WTC11 (cell line): ENCODE data around the gene SH2D3C. TPM values are rescaled to one million over a fixed set of nuclear protein-coding genes. Genes with fewer than 3 reads are reported as not detected.

Experiments used
- ATAC-seq: fragments of 200-7000 bp; cut with Tn5 transposase; 2 replicates; pipeline ENCODE4 v1.10.0; 2021; ENCODE audit warnings: mild to moderate bottlenecking, moderate library complexity
- CTCF ChIA-PET: fragments of 300-600 bp; sonication (Branson Sonifier 250); formaldehyde crosslinking; loops from one replicate; lab custom pipeline; 2021; ENCODE audit warnings: antibody characterized with exemption; lab: Charles Lee
- POLR2A ChIA-PET: fragments of 350-600 bp; sonication (Branson Sonifier 250); formaldehyde crosslinking; loops from one replicate; lab custom pipeline; 2021; ENCODE audit warnings: antibody characterized with exemption; lab: Charles Lee
- DNase-seq: peaks from one replicate; pipeline ENCODE4 v3.0.0; 2021; ENCODE audit warnings: low spot score
- H3K27ac Mint-ChIP-seq: 2 replicates; pipeline ENCODE4 v1.8.0; 2021; ENCODE audit warnings: mixed read lengths
- H3K27me3 Mint-ChIP-seq: 2 replicates; pipeline ENCODE4 v1.8.0; 2021; ENCODE audit warnings: low read depth, mild to moderate bottlenecking, moderate library complexity, mixed read lengths
- H3K36me3 Mint-ChIP-seq: 2 replicates; pipeline ENCODE4 v1.8.0; 2021; ENCODE audit warnings: mixed read lengths
- H3K4me1 Mint-ChIP-seq: 2 replicates; pipeline ENCODE4 v1.8.0; 2022; ENCODE audit warnings: mixed read lengths
- H3K4me3 Mint-ChIP-seq: 2 replicates; pipeline ENCODE4 v1.8.0; 2021; ENCODE audit warnings: mild to moderate bottlenecking, moderate library complexity, mixed read lengths
- H3K9me3 Mint-ChIP-seq: 2 replicates; pipeline ENCODE4 v1.8.0; 2021; ENCODE audit warnings: mixed read lengths
- CREM ChIP-seq: sonication (generic); formaldehyde crosslinking; IDR thresholded peaks from 2 replicates; pipeline ENCODE4 v1.8.1; 2022; ENCODE audit warnings: mild to moderate bottlenecking, missing genetic modification reagents, moderate library complexity
- ELF4 ChIP-seq: sonication (generic); formaldehyde crosslinking; IDR thresholded peaks from 2 replicates; pipeline ENCODE4 v1.8.1; 2022; ENCODE audit warnings: low read depth, mild to moderate bottlenecking, moderate library complexity, missing genetic modification reagents
- ESRRA ChIP-seq: sonication (generic); formaldehyde crosslinking; IDR thresholded peaks from 2 replicates; pipeline ENCODE4 v1.8.1; 2022; ENCODE audit warnings: mild to moderate bottlenecking, missing genetic modification reagents, borderline replicate concordance
- FOXJ3 ChIP-seq: sonication (generic); formaldehyde crosslinking; IDR thresholded peaks from 2 replicates; pipeline ENCODE4 v1.9.0; 2021; ENCODE audit warnings: missing genetic modification reagents, mild to moderate bottlenecking, borderline replicate concordance
- FOXP1 ChIP-seq: sonication (generic); formaldehyde crosslinking; IDR thresholded peaks from 2 replicates; pipeline ENCODE4 v1.8.0; 2022; ENCODE audit warnings: missing genetic modification reagents, mild to moderate bottlenecking, moderate library complexity, borderline replicate concordance
- GRHL2 ChIP-seq: fragments of 250-450 bp; sonication (Bioruptor Pico); IDR thresholded peaks from 2 replicates; pipeline ENCODE4 v1.8.0; 2022; ENCODE audit warnings: mild to moderate bottlenecking, moderate library complexity; ENCODE audit not compliant: insufficient replicate concordance, severe bottlenecking
- GTF2I ChIP-seq: fragments of 250-450 bp; sonication (Bioruptor Pico); conservative IDR thresholded peaks from 2 replicates; pipeline ENCODE4 v1.4.0; 2021; ENCODE audit warnings: mild to moderate bottlenecking
- HMGA2 ChIP-seq: fragments of 250-450 bp; sonication (Bioruptor Pico); IDR thresholded peaks from 2 replicates; pipeline ENCODE4 v1.4.0; 2021; ENCODE audit warnings: mild to moderate bottlenecking, moderate library complexity
- JUN ChIP-seq: sonication (generic); formaldehyde crosslinking; IDR thresholded peaks from 2 replicates; pipeline ENCODE4 v1.8.0; 2023; ENCODE audit warnings: mild to moderate bottlenecking, missing genetic modification reagents
- MXD4 ChIP-seq: fragments of 250-450 bp; sonication (Bioruptor Pico); IDR thresholded peaks from 2 replicates; pipeline ENCODE4 v1.8.0; 2021; ENCODE audit warnings: mild to moderate bottlenecking, moderate library complexity, borderline replicate concordance
- MYBL2 ChIP-seq: sonication (generic); formaldehyde crosslinking; IDR thresholded peaks from 2 replicates; pipeline ENCODE4 v1.8.1; 2023; ENCODE audit warnings: mild to moderate bottlenecking, moderate library complexity, missing genetic modification reagents
- NFYB ChIP-seq: sonication (generic); formaldehyde crosslinking; conservative IDR thresholded peaks from 2 replicates; pipeline ENCODE4 v1.8.0; 2022; ENCODE audit warnings: low read depth, missing genetic modification reagents
- OVOL2 ChIP-seq: fragments of 250-450 bp; sonication (Bioruptor Pico); IDR thresholded peaks from 2 replicates; pipeline ENCODE4 v1.9.0; 2021; ENCODE audit warnings: mild to moderate bottlenecking, borderline replicate concordance
- RORB ChIP-seq: fragments of 250-450 bp; sonication (Bioruptor Pico); IDR thresholded peaks from 2 replicates; pipeline ENCODE4 v1.9.0; 2021; ENCODE audit warnings: mild to moderate bottlenecking
- SMAD3 ChIP-seq: sonication (generic); formaldehyde crosslinking; IDR thresholded peaks from 2 replicates; pipeline ENCODE4 v1.8.0; 2022; ENCODE audit warnings: missing genetic modification reagents, mild to moderate bottlenecking, borderline replicate concordance
- SOX15 ChIP-seq: fragments of 250-450 bp; sonication (Bioruptor Pico); IDR thresholded peaks from 2 replicates; pipeline ENCODE4 v1.9.0; 2021; ENCODE audit warnings: mild to moderate bottlenecking
- SP1 ChIP-seq: sonication (generic); formaldehyde crosslinking; conservative IDR thresholded peaks from 2 replicates; pipeline ENCODE4 v1.8.1; 2022; ENCODE audit warnings: missing genetic modification reagents
- TEAD4 ChIP-seq: sonication (generic); formaldehyde crosslinking; IDR thresholded peaks from 2 replicates; pipeline ENCODE4 v1.8.0; 2022; ENCODE audit warnings: mild to moderate bottlenecking, missing genetic modification reagents
- ZNF121 ChIP-seq: sonication (generic); formaldehyde crosslinking; IDR thresholded peaks from 2 replicates; pipeline ENCODE4 v1.8.0; 2023; ENCODE audit warnings: missing genetic modification reagents
- ZNF138 ChIP-seq: sonication (generic); formaldehyde crosslinking; conservative IDR thresholded peaks from 2 replicates; pipeline ENCODE4 v1.8.1; 2022; ENCODE audit warnings: mild to moderate bottlenecking, moderate library complexity, missing genetic modification reagents
- ZNF219 ChIP-seq: sonication (generic); formaldehyde crosslinking; IDR thresholded peaks from 2 replicates; pipeline ENCODE4 v1.8.0; 2023; ENCODE audit warnings: missing genetic modification reagents, mild to moderate bottlenecking, borderline replicate concordance
- ZNF232 ChIP-seq: sonication (generic); formaldehyde crosslinking; IDR thresholded peaks from 2 replicates; pipeline ENCODE4 v1.8.0; 2022; ENCODE audit warnings: mild to moderate bottlenecking, missing genetic modification reagents
- ZNF396 ChIP-seq: fragments of 250-450 bp; sonication (Bioruptor Pico); IDR thresholded peaks from 2 replicates; pipeline ENCODE4 v1.8.0; 2021; ENCODE audit warnings: mild to moderate bottlenecking, moderate library complexity, borderline replicate concordance
- ZNF416 ChIP-seq: fragments of 250-450 bp; sonication (Bioruptor Pico); IDR thresholded peaks from 2 replicates; pipeline ENCODE4 v1.9.0; 2021; ENCODE audit warnings: mild to moderate bottlenecking, inconsistent platforms
- total RNA-seq: library from RNA; stranded (reverse); gene quantifications from 3 replicates; pipeline ENCODE4 v1.2.3, GENCODE V29; 2021
- TF ChIP-seq, protein P1 (sequence below): sonication (generic); formaldehyde crosslinking; IDR thresholded peaks from 2 replicates; pipeline ENCODE4 v1.8.0; 2022; ENCODE audit warnings: mild to moderate bottlenecking, missing genetic modification reagents
- TF ChIP-seq, protein P2 (sequence below): sonication (generic); formaldehyde crosslinking; IDR thresholded peaks from 2 replicates; pipeline ENCODE4 v1.8.1; 2022; ENCODE audit warnings: mild to moderate bottlenecking, moderate library complexity, missing genetic modification reagents
- TF ChIP-seq, protein P3 (sequence below): sonication (generic); formaldehyde crosslinking; IDR thresholded peaks from 2 replicates; pipeline ENCODE4 v1.8.0; 2022; ENCODE audit warnings: mild to moderate bottlenecking, missing genetic modification reagents
- TF ChIP-seq, protein P4 (sequence below): sonication (generic); formaldehyde crosslinking; IDR thresholded peaks from 2 replicates; pipeline ENCODE4 v1.8.0; 2022; ENCODE audit warnings: mild to moderate bottlenecking, missing genetic modification reagents
- TF ChIP-seq, protein P5 (sequence below): sonication (generic); formaldehyde crosslinking; IDR thresholded peaks from 2 replicates; pipeline ENCODE4 v1.8.0; 2023; ENCODE audit warnings: mild to moderate bottlenecking, missing genetic modification reagents
- TF ChIP-seq, protein P6 (sequence below): sonication (generic); formaldehyde crosslinking; IDR thresholded peaks from 2 replicates; pipeline ENCODE4 v1.8.1; 2022; ENCODE audit warnings: low read depth, missing genetic modification reagents, borderline replicate concordance

SH2D3C gene
- total RNA-seq, 1 experiment from 2014 or later = 5.4 TPM

DNA sequence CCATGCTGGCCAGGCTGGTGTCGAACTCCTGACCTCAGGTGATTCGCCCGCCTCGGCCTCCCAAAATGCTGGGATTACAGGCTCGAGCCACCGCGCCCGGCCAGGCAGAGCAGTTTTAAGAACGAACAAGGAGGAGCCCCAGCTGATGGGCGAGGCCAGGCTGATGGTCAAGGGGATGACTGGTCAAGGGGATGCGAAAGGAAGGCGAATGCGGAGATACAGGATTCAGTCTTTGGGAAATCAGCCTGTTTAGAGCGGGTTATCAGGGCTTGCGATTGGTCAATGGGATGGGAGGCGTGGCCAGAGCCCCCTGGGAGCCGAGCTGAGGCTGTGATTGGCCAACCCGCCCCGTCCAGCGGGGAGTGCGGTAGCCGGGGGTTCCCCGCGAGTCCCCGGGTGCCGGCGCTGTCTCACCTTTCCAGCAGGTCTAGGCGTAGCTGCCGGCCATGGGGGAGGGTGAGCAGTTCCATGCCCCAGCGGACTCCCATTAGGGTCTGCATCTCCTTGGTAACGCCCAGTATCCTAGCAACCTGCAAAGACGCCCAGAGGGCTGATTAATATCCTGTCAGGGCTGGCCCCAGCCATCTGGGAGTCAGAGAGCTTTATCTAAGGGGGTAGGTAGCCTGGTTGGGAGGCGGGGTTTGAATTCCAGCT lies 35.9 kb downstream of the SH2D3C start:
- Mint-ChIP-seq H3K27ac (peak overlapping the region; percentile 97), H3K27me3 (peaks cover 15% of the 10 kb centered on the region), H3K4me1 (peaks cover 6% of the 10 kb centered on the region), H3K9me3 (no peaks in the 10 kb centered on the region), H3K36me3 (no peaks in the 10 kb centered on the region), H3K4me3 (peak overlapping the region; percentile 90)
- DNase-seq = peak; percentile 94
- POLR2A ChIA-PET = interaction anchor here (0.6 to 1.8 kb wide), 8 partner anchors 11 to 178 kb away, joined by 3 to 16 read pairs (median 3); partner anchors contain the start of gene CDK9
- ATAC-seq = peak; percentile 85
- CTCF ChIA-PET = interaction anchor here (0.6 to 2.7 kb wide), 29 partner anchors 8 to 408 kb away, joined by 3 to 14 read pairs (median 5); partner anchors contain the start of genes CDK9, SH2D3C, ST6GALNAC4 and TOR2A
- no peak for TF ChIP-seq CREM (CRISPR knock-in tag)
- TF ChIP-seq, protein P1, sequence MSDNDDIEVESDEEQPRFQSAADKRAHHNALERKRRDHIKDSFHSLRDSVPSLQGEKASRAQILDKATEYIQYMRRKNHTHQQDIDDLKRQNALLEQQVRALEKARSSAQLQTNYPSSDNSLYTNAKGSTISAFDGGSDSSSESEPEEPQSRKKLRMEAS = peak; percentile 47; the same call in 1 of the 2 replicates
- TF ChIP-seq, protein P2, sequence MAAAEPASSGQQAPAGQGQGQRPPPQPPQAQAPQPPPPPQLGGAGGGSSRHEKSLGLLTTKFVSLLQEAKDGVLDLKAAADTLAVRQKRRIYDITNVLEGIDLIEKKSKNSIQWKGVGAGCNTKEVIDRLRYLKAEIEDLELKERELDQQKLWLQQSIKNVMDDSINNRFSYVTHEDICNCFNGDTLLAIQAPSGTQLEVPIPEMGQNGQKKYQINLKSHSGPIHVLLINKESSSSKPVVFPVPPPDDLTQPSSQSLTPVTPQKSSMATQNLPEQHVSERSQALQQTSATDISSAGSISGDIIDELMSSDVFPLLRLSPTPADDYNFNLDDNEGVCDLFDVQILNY (CRISPR knock-in tag) = no peak
- TF ChIP-seq, protein P3, sequence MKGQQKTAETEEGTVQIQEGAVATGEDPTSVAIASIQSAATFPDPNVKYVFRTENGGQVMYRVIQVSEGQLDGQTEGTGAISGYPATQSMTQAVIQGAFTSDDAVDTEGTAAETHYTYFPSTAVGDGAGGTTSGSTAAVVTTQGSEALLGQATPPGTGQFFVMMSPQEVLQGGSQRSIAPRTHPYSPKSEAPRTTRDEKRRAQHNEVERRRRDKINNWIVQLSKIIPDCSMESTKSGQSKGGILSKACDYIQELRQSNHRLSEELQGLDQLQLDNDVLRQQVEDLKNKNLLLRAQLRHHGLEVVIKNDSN (CRISPR knock-in tag) = no peak
- TF ChIP-seq ZNF121 = no peak
- TF ChIP-seq ELF4 (CRISPR knock-in tag) = 0 out of 2 replicates have a peak, but pooled peaks have one; percentile 15
- peak; percentile 25; the same call in 1 of the 2 replicates for TF ChIP-seq NFYB (CRISPR knock-in tag)
- TF ChIP-seq, protein P4, sequence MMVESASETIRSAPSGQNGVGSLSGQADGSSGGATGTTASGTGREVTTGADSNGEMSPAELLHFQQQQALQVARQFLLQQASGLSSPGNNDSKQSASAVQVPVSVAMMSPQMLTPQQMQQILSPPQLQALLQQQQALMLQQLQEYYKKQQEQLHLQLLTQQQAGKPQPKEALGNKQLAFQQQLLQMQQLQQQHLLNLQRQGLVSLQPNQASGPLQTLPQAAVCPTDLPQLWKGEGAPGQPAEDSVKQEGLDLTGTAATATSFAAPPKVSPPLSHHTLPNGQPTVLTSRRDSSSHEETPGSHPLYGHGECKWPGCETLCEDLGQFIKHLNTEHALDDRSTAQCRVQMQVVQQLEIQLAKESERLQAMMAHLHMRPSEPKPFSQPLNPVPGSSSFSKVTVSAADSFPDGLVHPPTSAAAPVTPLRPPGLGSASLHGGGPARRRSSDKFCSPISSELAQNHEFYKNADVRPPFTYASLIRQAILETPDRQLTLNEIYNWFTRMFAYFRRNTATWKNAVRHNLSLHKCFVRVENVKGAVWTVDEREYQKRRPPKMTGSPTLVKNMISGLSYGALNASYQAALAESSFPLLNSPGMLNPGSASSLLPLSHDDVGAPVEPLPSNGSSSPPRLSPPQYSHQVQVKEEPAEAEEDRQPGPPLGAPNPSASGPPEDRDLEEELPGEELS (CRISPR knock-in tag) = no peak
- TF ChIP-seq SP1 (CRISPR knock-in tag) = peak; percentile 61
- TF ChIP-seq FOXJ3 = no peak
- TF ChIP-seq ZNF138 = no peak
- TF ChIP-seq SOX15 (CRISPR knock-in tag) = no peak
- no peak for TF ChIP-seq MYBL2 (CRISPR knock-in tag)
- TF ChIP-seq ZNF396 (CRISPR knock-in tag) = no peak
- no peak for TF ChIP-seq GRHL2 (CRISPR knock-in tag)
- no peak for TF ChIP-seq RORB (CRISPR knock-in tag)
- TF ChIP-seq, protein P5, sequence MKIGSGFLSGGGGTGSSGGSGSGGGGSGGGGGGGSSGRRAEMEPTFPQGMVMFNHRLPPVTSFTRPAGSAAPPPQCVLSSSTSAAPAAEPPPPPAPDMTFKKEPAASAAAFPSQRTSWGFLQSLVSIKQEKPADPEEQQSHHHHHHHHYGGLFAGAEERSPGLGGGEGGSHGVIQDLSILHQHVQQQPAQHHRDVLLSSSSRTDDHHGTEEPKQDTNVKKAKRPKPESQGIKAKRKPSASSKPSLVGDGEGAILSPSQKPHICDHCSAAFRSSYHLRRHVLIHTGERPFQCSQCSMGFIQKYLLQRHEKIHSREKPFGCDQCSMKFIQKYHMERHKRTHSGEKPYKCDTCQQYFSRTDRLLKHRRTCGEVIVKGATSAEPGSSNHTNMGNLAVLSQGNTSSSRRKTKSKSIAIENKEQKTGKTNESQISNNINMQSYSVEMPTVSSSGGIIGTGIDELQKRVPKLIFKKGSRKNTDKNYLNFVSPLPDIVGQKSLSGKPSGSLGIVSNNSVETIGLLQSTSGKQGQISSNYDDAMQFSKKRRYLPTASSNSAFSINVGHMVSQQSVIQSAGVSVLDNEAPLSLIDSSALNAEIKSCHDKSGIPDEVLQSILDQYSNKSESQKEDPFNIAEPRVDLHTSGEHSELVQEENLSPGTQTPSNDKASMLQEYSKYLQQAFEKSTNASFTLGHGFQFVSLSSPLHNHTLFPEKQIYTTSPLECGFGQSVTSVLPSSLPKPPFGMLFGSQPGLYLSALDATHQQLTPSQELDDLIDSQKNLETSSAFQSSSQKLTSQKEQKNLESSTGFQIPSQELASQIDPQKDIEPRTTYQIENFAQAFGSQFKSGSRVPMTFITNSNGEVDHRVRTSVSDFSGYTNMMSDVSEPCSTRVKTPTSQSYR = no peak
- TF ChIP-seq ZNF416 (CRISPR knock-in tag) = no peak
- TF ChIP-seq, protein P6, sequence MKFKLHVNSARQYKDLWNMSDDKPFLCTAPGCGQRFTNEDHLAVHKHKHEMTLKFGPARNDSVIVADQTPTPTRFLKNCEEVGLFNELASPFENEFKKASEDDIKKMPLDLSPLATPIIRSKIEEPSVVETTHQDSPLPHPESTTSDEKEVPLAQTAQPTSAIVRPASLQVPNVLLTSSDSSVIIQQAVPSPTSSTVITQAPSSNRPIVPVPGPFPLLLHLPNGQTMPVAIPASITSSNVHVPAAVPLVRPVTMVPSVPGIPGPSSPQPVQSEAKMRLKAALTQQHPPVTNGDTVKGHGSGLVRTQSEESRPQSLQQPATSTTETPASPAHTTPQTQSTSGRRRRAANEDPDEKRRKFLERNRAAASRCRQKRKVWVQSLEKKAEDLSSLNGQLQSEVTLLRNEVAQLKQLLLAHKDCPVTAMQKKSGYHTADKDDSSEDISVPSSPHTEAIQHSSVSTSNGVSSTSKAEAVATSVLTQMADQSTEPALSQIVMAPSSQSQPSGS = no peak
- TF ChIP-seq SMAD3 (CRISPR knock-in tag) = no peak
- TF ChIP-seq ZNF219 (CRISPR knock-in tag) = no peak
- TF ChIP-seq TEAD4 (CRISPR knock-in tag) = no peak
- no peak for TF ChIP-seq HMGA2 (CRISPR knock-in tag)
- TF ChIP-seq JUN (CRISPR knock-in tag) = no peak
- no peak for TF ChIP-seq MXD4 (CRISPR knock-in tag)
- no peak for TF ChIP-seq GTF2I (CRISPR knock-in tag)
- TF ChIP-seq ESRRA = no peak
- no peak for TF ChIP-seq FOXP1 (CRISPR knock-in tag)
- no peak for TF ChIP-seq OVOL2 (CRISPR knock-in tag)
- TF ChIP-seq ZNF232 = no peak
